ACC112 (cell line): ENCODE data around the gene SLC38A10.
A peak's percentile ranks its signal among the peaks of the same experiment; 100 is the strongest.
"Not testable (repeated sequence)": the region's sequence is repeated elsewhere in the genome, so short reads cannot be mapped to it uniquely, and the experiment has no call there.

Experiments
- H2AFZ ChIP-seq: fragments of 200-600 bp; sonication (generic); one replicate; pipeline ENCODE4 v1.6.0; 2017; ENCODE audit warnings: antibody characterized with exemption, low read length; ENCODE audit not compliant: unreplicated experiment
- H3K27ac ChIP-seq: fragments of 200-600 bp; sonication (generic); 2 replicates; pipeline ENCODE4 v1.5.1; 2014; ENCODE audit warnings: low read depth, mild to moderate bottlenecking, antibody characterized with exemption, low read length, moderate library complexity
- H3K27me3 ChIP-seq: fragments of 200-600 bp; sonication (generic); 2 replicates; pipeline ENCODE4 v1.6.1; 2014; ENCODE audit warnings: mild to moderate bottlenecking, antibody characterized with exemption, low read length, moderate library complexity, mixed read lengths; ENCODE audit not compliant: insufficient read depth
- H3K36me3 ChIP-seq: fragments of 200-600 bp; sonication (generic); 2 replicates; pipeline ENCODE4 v1.6.1; 2016; ENCODE audit warnings: mild to moderate bottlenecking, antibody characterized with exemption, low read length, moderate library complexity, mixed read lengths; ENCODE audit not compliant: insufficient read depth
- H3K4me1 ChIP-seq: fragments of 200-600 bp; sonication (generic); one replicate; pipeline ENCODE4 v1.6.1; 2016; ENCODE audit warnings: low read length, mixed read lengths; ENCODE audit not compliant: insufficient read depth, unreplicated experiment, control insufficient read depth
- H3K4me3 ChIP-seq: fragments of 200-600 bp; sonication (generic); 2 replicates; pipeline ENCODE4 v1.5.1; 2014; ENCODE audit warnings: mild to moderate bottlenecking, low read depth, low read length
- H3K79me2 ChIP-seq: fragments of 200-600 bp; sonication (generic); one replicate; pipeline ENCODE4 v1.6.0; 2016; ENCODE audit warnings: low read length; ENCODE audit not compliant: control insufficient read depth, unreplicated experiment, insufficient read depth

SLC38A10 gene

GRCh38 chr17:81231121-81231645 lies 63.9 kb downstream of the SLC38A10 start:
- peaks cover 2% of the 10 kb centered on the region for H3K79me2 ChIP-seq
- no peaks in the 10 kb centered on the region for H3K27me3 ChIP-seq
- H3K27ac ChIP-seq, result no peak overlapping the region
- no peaks in the 10 kb centered on the region for H3K4me1 ChIP-seq
- H3K36me3 ChIP-seq, result no peaks in the 10 kb centered on the region
- H3K4me3 ChIP-seq, result no peak overlapping the region
- H2AFZ ChIP-seq, result no peak overlapping the region

- no peaks in the 10 kb centered on the region for H3K79me2 ChIP-seq
- no peaks in the 10 kb centered on the region for H3K4me1 ChIP-seq
- no peak overlapping the region for H2AFZ ChIP-seq
- no peaks in the 10 kb centered on the region for H3K36me3 ChIP-seq
- H3K27ac ChIP-seq, result no peak overlapping the region
- H3K27me3 ChIP-seq, result no peaks in the 10 kb centered on the region
- H3K4me3 ChIP-seq, result no peak overlapping the region
These were observed 64.9 kb downstream of the SLC38A10 start for GRCh38 chr17:81230043-81230820.

DNA sequence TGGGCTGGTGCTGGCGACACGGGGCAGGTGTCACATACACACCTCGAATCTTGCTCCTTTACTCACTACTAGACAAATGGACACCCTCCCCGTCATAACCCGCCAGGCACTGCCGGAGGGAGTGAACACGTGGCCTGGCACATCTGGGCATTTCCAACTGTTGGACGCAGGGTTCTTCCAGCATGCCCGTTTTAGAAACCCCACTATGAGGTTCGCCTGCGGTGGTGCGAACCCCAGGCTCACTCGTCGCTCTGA lies 65.5 kb downstream of the SLC38A10 start:
- Histone ChIP-seq H3K27me3 (no peaks in the 10 kb centered on the region), H3K36me3 (no peaks in the 10 kb centered on the region), H3K4me1 (no peaks in the 10 kb centered on the region), H2AFZ (no peak overlapping the region), H3K4me3 (no peak overlapping the region), H3K27ac (no peak overlapping the region), H3K79me2 (no peaks in the 10 kb centered on the region)

- no peaks in the 10 kb centered on the region for H3K4me1 ChIP-seq
- no peaks in the 10 kb centered on the region for H3K27me3 ChIP-seq
- H3K27ac ChIP-seq, result no peak overlapping the region
- H3K36me3 ChIP-seq, result no peaks in the 10 kb centered on the region
- no peaks in the 10 kb centered on the region for H3K79me2 ChIP-seq
- H3K4me3 ChIP-seq, result no peak overlapping the region
- no peak overlapping the region for H2AFZ ChIP-seq
These were observed 66.1 kb downstream of the SLC38A10 start for GRCh38 chr17:81228834-81229665.

DNA sequence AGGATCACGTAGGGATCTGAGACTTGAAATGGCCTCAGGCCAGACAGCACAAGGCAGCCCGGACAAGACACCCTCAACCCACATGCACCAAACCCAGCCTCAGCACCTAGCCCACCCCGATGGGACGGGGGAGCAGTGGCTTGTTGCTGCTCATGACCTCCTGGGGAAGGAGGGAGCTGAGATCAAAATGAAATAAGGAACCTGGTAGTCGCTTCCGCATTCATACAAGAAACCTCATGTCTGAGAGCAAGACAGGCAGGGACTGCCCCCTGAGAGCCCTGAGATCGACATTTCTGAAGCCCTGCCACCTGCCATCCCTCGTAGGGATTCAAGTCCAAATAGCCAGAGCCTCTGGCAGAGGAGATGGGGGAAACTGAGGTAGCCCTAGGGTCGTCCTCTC lies 66.7 kb downstream of the SLC38A10 start:
- H3K79me2 ChIP-seq, result no peaks in the 10 kb centered on the region
- no peaks in the 10 kb centered on the region for H3K27me3 ChIP-seq
- no peak overlapping the region for H3K27ac ChIP-seq
- H3K36me3 ChIP-seq, result no peaks in the 10 kb centered on the region
- H2AFZ ChIP-seq, result no peak overlapping the region
- no peak overlapping the region for H3K4me3 ChIP-seq
- peaks cover 3% of the 10 kb centered on the region for H3K4me1 ChIP-seq

DNA sequence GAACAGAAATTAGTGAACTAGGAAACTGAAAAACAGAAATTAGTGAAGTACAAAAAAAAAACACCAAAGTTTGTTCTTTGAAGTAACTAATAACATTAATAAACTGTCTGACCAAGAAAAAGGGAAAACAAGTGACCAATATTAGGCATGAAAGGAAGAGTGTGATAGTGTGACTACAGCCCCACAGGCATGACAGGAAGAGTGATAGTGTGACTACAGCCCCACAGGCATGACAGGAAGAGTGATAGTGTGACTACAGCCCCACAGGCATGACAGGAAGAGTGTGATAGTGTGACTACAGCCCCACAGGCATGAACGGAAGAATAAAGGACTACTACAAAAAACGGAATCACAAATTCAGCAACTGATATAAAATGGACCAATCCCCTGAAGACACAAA lies 67.5 kb downstream of the SLC38A10 start:
- not testable (repeated sequence) for H3K27me3 ChIP-seq, H3K79me2 ChIP-seq, H3K36me3 ChIP-seq, H3K27ac ChIP-seq, H3K4me3 ChIP-seq, H2AFZ ChIP-seq, H3K4me1 ChIP-seq

DNA sequence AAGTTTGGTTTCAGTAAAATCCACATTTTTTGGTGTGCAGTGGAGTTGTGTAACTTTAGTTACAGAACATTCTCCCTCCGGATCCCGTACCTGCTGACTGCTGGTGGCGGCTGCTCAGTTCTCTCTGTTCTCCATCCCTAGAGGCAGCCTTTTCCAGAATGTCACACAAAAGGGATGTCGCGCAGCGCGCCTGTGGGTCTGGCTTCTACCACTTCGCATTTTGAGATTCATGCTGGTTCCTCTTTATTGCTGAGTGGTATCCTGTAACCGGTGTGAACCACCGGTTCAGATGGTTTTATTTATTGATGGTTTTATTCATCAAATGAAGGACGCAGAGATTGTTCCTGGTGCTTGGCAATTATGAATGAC lies 71.4 kb downstream of the SLC38A10 start:
- Histone ChIP-seq H3K27ac (no peak overlapping the region), H3K27me3 (no peaks in the 10 kb centered on the region), H3K4me3 (peak overlapping the region; percentile 80), H3K4me1 (peaks cover 8% of the 10 kb centered on the region), H3K36me3 (no peaks in the 10 kb centered on the region), H2AFZ (peak overlapping the region; percentile 99), H3K79me2 (peaks cover 5% of the 10 kb centered on the region)

DNA sequence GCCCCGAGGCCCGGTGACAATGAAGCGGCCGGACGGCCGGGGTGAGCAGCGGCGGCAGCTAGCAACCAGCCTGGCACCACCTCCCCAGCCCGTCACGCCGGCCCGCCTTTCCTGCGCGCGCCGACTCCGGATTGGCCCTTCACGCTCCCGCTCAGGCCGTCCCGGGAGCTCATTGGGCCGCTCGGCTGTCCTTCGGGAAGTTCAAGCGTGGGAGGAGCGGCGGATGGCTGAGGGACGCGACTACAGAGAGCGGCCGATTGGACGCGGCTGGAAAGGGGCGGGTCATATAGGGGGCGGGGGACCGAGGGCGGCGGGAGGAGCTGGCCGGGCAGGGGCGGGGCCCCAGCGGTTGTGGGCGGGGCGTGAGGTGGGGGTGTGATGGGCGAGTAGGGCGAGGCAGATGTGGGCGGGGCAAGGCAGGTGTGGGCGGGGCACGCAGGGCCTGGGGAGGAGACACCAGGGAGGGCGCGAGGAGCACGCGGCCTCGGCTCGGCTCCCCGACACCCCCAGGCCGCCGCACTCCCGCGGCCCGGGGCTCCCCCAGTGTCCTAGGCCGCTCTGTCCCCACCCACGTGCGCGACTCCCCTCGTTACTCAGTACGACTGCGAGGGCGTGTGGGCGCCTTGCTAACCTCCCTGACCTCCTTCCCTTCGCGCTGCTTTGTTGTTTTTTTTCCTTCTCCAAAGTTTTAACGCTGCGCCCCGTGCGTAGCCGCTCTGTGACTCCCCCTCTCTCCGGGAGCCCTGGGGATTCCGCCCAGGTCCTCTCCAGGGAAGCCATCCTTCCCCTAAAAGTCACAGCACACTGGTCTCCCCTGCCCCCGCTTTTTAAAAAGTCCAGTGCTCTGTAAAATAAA lies 72.0 kb downstream of the SLC38A10 start, which contains the start of gene CEP131:
Gene CEP131 (minus strand): TSS at position 60 of the 856 bp plus-strand sequence. CDS start 2,909 bp downstream, outside the sequence.
- Histone ChIP-seq H3K27me3 (no peaks in the 10 kb centered on the region), H3K79me2 (peaks cover 5% of the 10 kb centered on the region), H3K36me3 (no peaks in the 10 kb centered on the region), H3K4me3 (peak within 1 kb of the TSS; percentile 94), H3K27ac (no peak within 1 kb of the TSS), H2AFZ (peak within 1 kb of the TSS; percentile 99), H3K4me1 (peaks cover 8% of the 10 kb centered on the region)

DNA sequence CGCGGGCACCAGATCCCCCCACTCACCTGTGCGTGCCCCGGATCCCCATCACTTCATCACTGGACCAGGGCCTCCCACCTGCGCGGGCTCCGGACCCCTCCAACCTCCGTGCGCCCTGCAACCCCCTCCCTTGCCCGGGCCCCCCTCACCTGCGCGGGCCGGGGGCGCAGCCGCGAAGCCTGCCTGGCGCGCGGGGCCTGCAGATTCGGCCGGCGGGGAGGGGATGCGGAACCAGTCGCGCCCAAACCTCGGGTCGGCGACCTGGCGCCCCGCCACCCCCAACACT lies 72.5 kb downstream of the SLC38A10 start:
- no peaks in the 10 kb centered on the region for H3K27me3 ChIP-seq
- H2AFZ ChIP-seq, result peak overlapping the region; percentile 83
- H3K36me3 ChIP-seq, result no peaks in the 10 kb centered on the region
- no peak overlapping the region for H3K27ac ChIP-seq
- peaks cover 8% of the 10 kb centered on the region for H3K4me1 ChIP-seq
- peak overlapping the region; percentile 94 for H3K4me3 ChIP-seq
- peaks cover 5% of the 10 kb centered on the region for H3K79me2 ChIP-seq

- Histone ChIP-seq H3K4me3 (peak overlapping the region; percentile 94), H3K36me3 (no peaks in the 10 kb centered on the region), H3K27me3 (no peaks in the 10 kb centered on the region), H3K79me2 (peaks cover 5% of the 10 kb centered on the region), H2AFZ (peak overlapping the region; percentile 83), H3K27ac (no peak overlapping the region), H3K4me1 (peaks cover 8% of the 10 kb centered on the region)
These were observed 73.1 kb downstream of the SLC38A10 start for GRCh38 chr17:81221842-81222619.
